ENCODE results near the gene ASPRV1. TPM values are rescaled to one million over a fixed set of nuclear protein-coding genes. Genes with fewer than 3 reads are reported as not detected.
A peak's percentile ranks its signal among the peaks of the same experiment; 100 is the strongest.

ASPRV1 gene
- polyA plus RNA-seq, 2 of the 4 experiments (the other 2 are of a cell fraction): 0.36 TPM

DNA sequence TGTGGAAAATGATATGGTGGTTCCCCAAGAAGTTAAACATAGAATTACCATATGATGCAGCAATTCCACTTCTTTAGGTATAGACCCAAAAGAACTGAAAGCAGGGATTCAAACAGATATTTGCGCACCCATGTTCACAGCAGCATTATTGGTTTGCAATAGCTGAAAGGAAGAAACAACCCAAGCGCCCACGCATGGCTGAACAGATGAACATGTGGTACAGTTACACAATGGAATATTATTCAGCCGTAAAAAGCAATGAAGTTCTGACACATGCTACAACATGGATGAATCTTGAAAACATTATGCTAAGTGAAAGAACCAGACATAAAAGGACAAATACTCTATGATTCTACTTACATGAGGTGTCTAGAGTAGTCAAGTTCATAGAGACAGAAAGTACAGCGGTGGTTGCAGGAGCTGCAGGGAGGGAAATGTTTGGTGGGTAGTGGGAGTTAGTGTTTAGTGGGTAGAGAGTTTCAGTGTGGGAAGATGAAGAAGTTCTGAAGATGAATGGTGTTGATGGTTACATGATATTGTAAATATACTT lies 26.7 kb upstream of the ASPRV1 start:
- DNase-seq (ENCODE audit: low read depth in 1 of 2, low spot score in 1 of 2): no peak
- WGBS (ENCODE audit: missing lambda C conversion rate): 96% methylated on average over 5 of the region's 5 CpGs
- H3K9me3 ChIP-seq: no peaks in the 10 kb centered on the region
- no peak overlapping the region for H3K4me3 ChIP-seq
- H3K4me2 ChIP-seq: no peak overlapping the region
- CTCF ChIA-PET: no interaction called here
- H3K27ac ChIP-seq: no peak overlapping the region
- no peak for TF ChIP-seq RAD21 (conservative IDR thresholded peaks at IDR 0.05 in 1 of 2, IDR thresholded peaks at IDR 0.05 in 1 of 2)
- TF ChIP-seq HOXB13 (CRISPR knock-in tag; IDR thresholded peaks at IDR 0.05; ENCODE audit: low read depth): no peak
- no peak for TF ChIP-seq ZSCAN20 (CRISPR knock-in tag; IDR thresholded peaks at IDR 0.05)
- TF ChIP-seq FOSL2 (IDR thresholded peaks at IDR 0.05): no peak
- no peak for TF ChIP-seq FOSL2 (CRISPR knock-in tag; IDR thresholded peaks at IDR 0.05)
- TF ChIP-seq NR3C1 (IDR thresholded peaks at IDR 0.05): no peak
- no peak for TF ChIP-seq PHF8 (IDR thresholded peaks at IDR 0.05; ENCODE audit: borderline replicate concordance, low read depth)
- TF ChIP-seq CEBPB (IDR thresholded peaks at IDR 0.05): no peak
- TF ChIP-seq, protein P1, sequence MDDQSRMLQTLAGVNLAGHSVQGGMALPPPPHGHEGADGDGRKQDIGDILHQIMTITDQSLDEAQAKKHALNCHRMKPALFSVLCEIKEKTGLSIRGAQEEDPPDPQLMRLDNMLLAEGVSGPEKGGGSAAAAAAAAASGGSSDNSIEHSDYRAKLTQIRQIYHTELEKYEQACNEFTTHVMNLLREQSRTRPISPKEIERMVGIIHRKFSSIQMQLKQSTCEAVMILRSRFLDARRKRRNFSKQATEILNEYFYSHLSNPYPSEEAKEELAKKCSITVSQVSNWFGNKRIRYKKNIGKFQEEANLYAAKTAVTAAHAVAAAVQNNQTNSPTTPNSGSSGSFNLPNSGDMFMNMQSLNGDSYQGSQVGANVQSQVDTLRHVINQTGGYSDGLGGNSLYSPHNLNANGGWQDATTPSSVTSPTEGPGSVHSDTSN (IDR thresholded peaks at IDR 0.05): no peak
- TF ChIP-seq, protein P2, sequence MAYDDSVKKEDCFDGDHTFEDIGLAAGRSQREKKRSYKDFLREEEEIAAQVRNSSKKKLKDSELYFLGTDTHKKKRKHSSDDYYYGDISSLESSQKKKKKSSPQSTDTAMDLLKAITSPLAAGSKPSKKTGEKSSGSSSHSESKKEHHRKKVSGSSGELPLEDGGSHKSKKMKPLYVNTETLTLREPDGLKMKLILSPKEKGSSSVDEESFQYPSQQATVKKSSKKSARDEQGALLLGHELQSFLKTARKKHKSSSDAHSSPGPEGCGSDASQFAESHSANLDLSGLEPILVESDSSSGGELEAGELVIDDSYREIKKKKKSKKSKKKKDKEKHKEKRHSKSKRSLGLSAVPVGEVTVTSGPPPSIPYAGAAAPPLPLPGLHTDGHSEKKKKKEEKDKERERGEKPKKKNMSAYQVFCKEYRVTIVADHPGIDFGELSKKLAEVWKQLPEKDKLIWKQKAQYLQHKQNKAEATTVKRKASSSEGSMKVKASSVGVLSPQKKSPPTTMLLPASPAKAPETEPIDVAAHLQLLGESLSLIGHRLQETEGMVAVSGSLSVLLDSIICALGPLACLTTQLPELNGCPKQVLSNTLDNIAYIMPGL (CRISPR knock-in tag; IDR thresholded peaks at IDR 0.05; ENCODE audit: borderline replicate concordance): no peak
- no peak for TF ChIP-seq RCOR1 (IDR thresholded peaks at IDR 0.05; ENCODE audit: low read depth, low read length)
- TF ChIP-seq EP300 (IDR thresholded peaks at IDR 0.05): no peak
- TF ChIP-seq, protein P3, sequence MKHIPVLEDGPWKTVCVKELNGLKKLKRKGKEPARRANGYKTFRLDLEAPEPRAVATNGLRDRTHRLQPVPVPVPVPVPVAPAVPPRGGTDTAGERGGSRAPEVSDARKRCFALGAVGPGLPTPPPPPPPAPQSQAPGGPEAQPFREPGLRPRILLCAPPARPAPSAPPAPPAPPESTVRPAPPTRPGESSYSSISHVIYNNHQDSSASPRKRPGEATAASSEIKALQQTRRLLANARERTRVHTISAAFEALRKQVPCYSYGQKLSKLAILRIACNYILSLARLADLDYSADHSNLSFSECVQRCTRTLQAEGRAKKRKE (CRISPR knock-in tag; IDR thresholded peaks at IDR 0.05; ENCODE audit: low read depth): no peak
- no peaks in the 10 kb centered on the region for H3K4me1 ChIP-seq
- no peak for ATAC-seq
- POLR2A ChIA-PET: interaction anchor here (0.6 kb wide), 1 partner anchor 214 kb away, joined by 3 read pairs; no protein-coding TSS in a partner anchor
- FAIRE-seq: no peak

DNA sequence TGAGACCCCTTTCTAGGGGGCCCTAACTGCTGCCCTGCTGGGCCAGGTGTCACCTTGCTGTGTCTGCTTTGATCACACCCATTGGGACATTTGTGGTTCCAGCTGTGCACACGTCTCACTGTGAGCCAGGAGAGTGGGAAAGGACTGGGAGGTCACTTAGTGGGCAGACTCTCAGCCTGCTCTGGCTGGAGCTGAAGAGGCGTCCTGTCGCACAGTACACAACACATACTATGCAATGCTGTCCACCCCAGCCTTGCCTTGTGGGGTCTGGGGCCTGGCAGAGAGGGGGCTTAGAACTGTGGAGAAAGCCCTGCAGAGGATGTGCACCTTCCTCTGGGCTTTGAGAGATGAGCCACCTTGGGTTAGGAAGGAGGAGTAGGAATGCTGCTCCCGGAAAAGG lies 25.3 kb upstream of the ASPRV1 start:
- FAIRE-seq: no peak
- peak in 1 of 2 experiments; percentile 27; a peak in 2 of 6 replicates for ATAC-seq
- CTCF ChIA-PET: interaction anchor here (0.6 kb wide), 1 partner anchor 31 kb away, joined by 3 read pairs; no protein-coding TSS in a partner anchor
- H3K9me3 ChIP-seq: no peaks in the 10 kb centered on the region
- no peak overlapping the region for H3K27ac ChIP-seq
- no peak overlapping the region for H3K4me2 ChIP-seq
- no peak overlapping the region for H3K4me3 ChIP-seq
- 77% methylated on average over 4 of the region's 4 CpGs for whole genome bisulfite sequencing (ENCODE audit: missing lambda C conversion rate)
- DNase-seq (ENCODE audit: low read depth in 1 of 2, low spot score in 1 of 2): no peak
- TF ChIP-seq, protein P4, sequence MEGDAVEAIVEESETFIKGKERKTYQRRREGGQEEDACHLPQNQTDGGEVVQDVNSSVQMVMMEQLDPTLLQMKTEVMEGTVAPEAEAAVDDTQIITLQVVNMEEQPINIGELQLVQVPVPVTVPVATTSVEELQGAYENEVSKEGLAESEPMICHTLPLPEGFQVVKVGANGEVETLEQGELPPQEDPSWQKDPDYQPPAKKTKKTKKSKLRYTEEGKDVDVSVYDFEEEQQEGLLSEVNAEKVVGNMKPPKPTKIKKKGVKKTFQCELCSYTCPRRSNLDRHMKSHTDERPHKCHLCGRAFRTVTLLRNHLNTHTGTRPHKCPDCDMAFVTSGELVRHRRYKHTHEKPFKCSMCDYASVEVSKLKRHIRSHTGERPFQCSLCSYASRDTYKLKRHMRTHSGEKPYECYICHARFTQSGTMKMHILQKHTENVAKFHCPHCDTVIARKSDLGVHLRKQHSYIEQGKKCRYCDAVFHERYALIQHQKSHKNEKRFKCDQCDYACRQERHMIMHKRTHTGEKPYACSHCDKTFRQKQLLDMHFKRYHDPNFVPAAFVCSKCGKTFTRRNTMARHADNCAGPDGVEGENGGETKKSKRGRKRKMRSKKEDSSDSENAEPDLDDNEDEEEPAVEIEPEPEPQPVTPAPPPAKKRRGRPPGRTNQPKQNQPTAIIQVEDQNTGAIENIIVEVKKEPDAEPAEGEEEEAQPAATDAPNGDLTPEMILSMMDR (IDR thresholded peaks at IDR 0.05): no peak
- TF ChIP-seq, protein P1 (IDR thresholded peaks at IDR 0.05): no peak
- TF ChIP-seq RFX5 (IDR thresholded peaks at IDR 0.05) (no peak), ZNF302 (CRISPR knock-in tag; IDR thresholded peaks at IDR 0.05) (no peak)
- TF ChIP-seq, protein P5, sequence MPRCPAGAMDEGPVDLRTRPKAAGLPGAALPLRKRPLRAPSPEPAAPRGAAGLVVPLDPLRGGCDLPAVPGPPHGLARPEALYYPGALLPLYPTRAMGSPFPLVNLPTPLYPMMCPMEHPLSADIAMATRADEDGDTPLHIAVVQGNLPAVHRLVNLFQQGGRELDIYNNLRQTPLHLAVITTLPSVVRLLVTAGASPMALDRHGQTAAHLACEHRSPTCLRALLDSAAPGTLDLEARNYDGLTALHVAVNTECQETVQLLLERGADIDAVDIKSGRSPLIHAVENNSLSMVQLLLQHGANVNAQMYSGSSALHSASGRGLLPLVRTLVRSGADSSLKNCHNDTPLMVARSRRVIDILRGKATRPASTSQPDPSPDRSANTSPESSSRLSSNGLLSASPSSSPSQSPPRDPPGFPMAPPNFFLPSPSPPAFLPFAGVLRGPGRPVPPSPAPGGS (IDR thresholded peaks at IDR 0.05): no peak
- no peaks in the 10 kb centered on the region for H3K4me1 ChIP-seq
- POLR2A ChIA-PET: no interaction called here
